ENCODE data around the gene HMOX2. TPM values are rescaled to one million over a fixed set of nuclear protein-coding genes. Genes with fewer than 3 reads are reported as not detected.
A peak's percentile ranks its signal among the peaks of the same experiment; 100 is the strongest.

The HMOX2 gene
- total and polyA plus RNA-seq, 2 experiments from 2014 or later = 68.8 to 108 TPM

DNA sequence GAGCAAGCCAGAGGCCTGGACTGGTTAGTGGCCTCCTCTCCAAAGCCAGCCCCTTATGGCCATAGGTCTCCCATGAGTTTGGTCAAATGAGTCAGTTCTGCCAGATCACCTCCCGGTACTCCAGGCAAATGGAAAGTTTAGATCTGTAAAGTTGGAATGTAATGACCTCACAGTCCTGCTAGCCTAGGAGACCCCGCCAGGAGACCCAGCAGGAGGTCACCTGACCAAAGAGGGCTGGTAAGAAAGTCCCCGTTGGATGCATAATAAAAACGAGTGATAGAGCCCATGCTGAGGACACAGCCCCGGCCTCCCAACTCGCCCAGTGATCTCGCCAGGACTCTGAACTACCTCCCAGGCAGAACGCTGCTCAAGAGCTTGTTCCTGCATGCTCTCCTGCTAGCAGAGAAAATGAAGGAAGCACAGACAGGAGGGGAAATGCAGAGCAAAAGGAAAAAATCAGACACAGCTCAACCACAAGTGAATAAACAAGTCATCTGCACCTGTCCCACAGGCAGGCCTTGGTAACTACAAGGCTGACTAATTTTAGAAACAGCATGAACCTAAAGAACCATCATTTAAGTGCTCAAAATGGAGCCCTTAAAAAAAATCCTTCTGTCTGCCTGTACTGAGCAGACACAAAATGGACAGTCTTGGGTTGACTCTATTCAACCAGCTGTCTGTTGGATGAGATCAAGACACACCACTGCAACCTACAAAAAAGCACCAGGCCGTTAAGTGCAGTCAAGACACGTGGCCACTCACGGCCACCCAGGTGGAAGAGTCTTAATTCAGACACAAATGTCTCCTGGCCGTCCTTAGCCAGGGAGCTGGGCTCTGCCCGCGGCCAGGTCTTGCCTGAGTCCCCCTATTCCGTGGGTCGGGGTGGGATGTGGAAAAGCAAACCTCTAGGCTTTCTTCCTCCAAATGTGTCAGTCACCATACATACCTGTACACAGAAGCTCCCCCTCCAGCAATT is 53.2 kb downstream of the HMOX2 start:
- no peaks in the 10 kb centered on the region for H3K36me3 ChIP-seq (replicated peaks; ENCODE audit: insufficient read depth, low read depth)
- H3K27ac ChIP-seq = peak overlapping the region; percentile 45
- H3K9me3 ChIP-seq (ENCODE audit: low read depth) = no peaks in the 10 kb centered on the region
- H3K4me1 ChIP-seq (ENCODE audit: insufficient read depth) = no peaks in the 10 kb centered on the region
- no peaks in the 10 kb centered on the region for H4K20me1 ChIP-seq (ENCODE audit: insufficient read depth, poor library complexity, severe bottlenecking)
- H3K4me3 ChIP-seq = no peak overlapping the region
- H3K4me2 ChIP-seq = no peak overlapping the region
- TF ChIP-seq EZH2 (IDR thresholded peaks at IDR 0.05; ENCODE audit: borderline replicate concordance) (no peak), EZH2phosphoT487 (IDR thresholded peaks at IDR 0.05; ENCODE audit: low read depth, severe bottlenecking, unreplicated experiment) (no peak)
- TF ChIP-seq, protein P1, sequence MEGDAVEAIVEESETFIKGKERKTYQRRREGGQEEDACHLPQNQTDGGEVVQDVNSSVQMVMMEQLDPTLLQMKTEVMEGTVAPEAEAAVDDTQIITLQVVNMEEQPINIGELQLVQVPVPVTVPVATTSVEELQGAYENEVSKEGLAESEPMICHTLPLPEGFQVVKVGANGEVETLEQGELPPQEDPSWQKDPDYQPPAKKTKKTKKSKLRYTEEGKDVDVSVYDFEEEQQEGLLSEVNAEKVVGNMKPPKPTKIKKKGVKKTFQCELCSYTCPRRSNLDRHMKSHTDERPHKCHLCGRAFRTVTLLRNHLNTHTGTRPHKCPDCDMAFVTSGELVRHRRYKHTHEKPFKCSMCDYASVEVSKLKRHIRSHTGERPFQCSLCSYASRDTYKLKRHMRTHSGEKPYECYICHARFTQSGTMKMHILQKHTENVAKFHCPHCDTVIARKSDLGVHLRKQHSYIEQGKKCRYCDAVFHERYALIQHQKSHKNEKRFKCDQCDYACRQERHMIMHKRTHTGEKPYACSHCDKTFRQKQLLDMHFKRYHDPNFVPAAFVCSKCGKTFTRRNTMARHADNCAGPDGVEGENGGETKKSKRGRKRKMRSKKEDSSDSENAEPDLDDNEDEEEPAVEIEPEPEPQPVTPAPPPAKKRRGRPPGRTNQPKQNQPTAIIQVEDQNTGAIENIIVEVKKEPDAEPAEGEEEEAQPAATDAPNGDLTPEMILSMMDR (IDR thresholded peaks at IDR 0.05; ENCODE audit: poor library complexity) = no peak
- no peak overlapping the region for H2AFZ ChIP-seq
- 45% methylated on average over 16 of the region's 16 CpGs for WGBS (ENCODE audit: low lambda C conversion rate, missing lambda C conversion rate)
- H3K79me2 ChIP-seq = peaks cover 86% of the 10 kb centered on the region
- no peaks in the 10 kb centered on the region for H3K27me3 ChIP-seq
- peak; percentile 50 for DNase-seq (ENCODE audit: low spot score)
- no peaks in the 10 kb centered on the region for H3K9me2 ChIP-seq (replicated peaks; ENCODE audit: insufficient read depth)

DNA sequence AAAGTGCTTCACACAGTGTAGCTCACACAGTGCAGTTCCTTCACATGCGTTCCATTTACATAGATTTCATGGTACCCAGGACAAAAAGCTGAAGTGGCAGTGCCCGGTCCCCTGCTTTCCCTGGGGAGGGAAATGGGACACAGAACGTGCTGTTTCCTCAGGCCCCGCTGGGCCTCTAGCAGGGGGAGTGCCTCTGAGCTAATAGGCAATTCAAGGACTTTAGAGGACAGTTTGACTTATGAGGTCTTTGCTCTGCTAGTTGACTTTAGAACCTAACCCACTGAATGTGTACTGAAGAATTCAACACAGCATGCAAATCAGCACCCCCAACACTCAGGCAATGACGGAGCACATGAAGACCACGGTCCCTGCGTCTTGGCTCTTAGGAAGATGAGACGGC is 55.6 kb downstream of the HMOX2 start:
- DNase-seq (ENCODE audit: low spot score) = no peak
- 91% methylated on average over 8 of the region's 8 CpGs for WGBS (ENCODE audit: low lambda C conversion rate, missing lambda C conversion rate)
- Histone ChIP-seq H3K4me2 (no peak overlapping the region), H2AFZ (no peak overlapping the region), H3K9me3 (ENCODE audit: low read depth) (no peaks in the 10 kb centered on the region), H3K79me2 (peaks cover 88% of the 10 kb centered on the region), H4K20me1 (ENCODE audit: insufficient read depth, poor library complexity, severe bottlenecking) (peaks cover 19% of the 10 kb centered on the region), H3K27me3 (no peaks in the 10 kb centered on the region), H3K4me1 (ENCODE audit: insufficient read depth) (no peaks in the 10 kb centered on the region), H3K27ac (no peak overlapping the region), H3K9me2 (replicated peaks; ENCODE audit: insufficient read depth) (no peaks in the 10 kb centered on the region), H3K4me3 (no peak overlapping the region), H3K36me3 (replicated peaks; ENCODE audit: insufficient read depth, low read depth) (no peaks in the 10 kb centered on the region)
- TF ChIP-seq EZH2 (IDR thresholded peaks at IDR 0.05; ENCODE audit: borderline replicate concordance) (no peak), EZH2phosphoT487 (IDR thresholded peaks at IDR 0.05; ENCODE audit: low read depth, severe bottlenecking, unreplicated experiment) (no peak)
- TF ChIP-seq, protein P1 (IDR thresholded peaks at IDR 0.05; ENCODE audit: poor library complexity) = no peak

DNA sequence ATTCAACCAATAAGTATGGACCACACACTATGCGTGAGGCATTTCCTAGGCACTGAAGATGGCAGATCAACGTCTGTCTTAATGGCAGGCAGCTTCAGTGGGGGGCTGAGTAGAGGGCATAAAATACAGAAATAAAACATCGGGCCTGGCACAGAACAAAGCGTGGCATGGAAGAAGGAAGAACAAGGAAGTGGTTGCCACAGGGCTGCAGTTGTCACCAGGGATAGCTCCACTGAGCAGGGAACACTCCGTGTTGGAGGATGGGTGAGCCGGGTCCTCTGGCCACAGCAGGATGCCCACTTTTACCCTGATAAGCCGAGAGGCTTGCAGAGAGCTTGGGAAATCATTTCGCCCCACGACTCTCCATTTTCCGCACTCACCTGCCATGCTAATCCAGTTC is 56.0 kb downstream of the HMOX2 start:
- Histone ChIP-seq H3K27me3 (no peaks in the 10 kb centered on the region), H3K4me3 (no peak overlapping the region), H3K9me3 (ENCODE audit: low read depth) (no peaks in the 10 kb centered on the region), H2AFZ (no peak overlapping the region), H3K36me3 (replicated peaks; ENCODE audit: insufficient read depth, low read depth) (no peaks in the 10 kb centered on the region), H3K4me1 (ENCODE audit: insufficient read depth) (peaks cover 4% of the 10 kb centered on the region), H3K9me2 (replicated peaks; ENCODE audit: insufficient read depth) (no peaks in the 10 kb centered on the region), H3K79me2 (peaks cover 90% of the 10 kb centered on the region), H3K27ac (no peak overlapping the region), H4K20me1 (ENCODE audit: insufficient read depth, poor library complexity, severe bottlenecking) (peaks cover 22% of the 10 kb centered on the region), H3K4me2 (no peak overlapping the region)
- WGBS (ENCODE audit: low lambda C conversion rate, missing lambda C conversion rate) = 98% methylated on average over 10 of the region's 10 CpGs
- no peak for DNase-seq (ENCODE audit: low spot score)
- TF ChIP-seq EZH2phosphoT487 (IDR thresholded peaks at IDR 0.05; ENCODE audit: low read depth, severe bottlenecking, unreplicated experiment) (no peak), EZH2 (IDR thresholded peaks at IDR 0.05; ENCODE audit: borderline replicate concordance) (no peak)
- TF ChIP-seq, protein P1 (IDR thresholded peaks at IDR 0.05; ENCODE audit: poor library complexity) = no peak
